ENCODE data around the gene HEPHL1.
"Not testable (repeated sequence)": the region's sequence is repeated elsewhere in the genome, so short reads cannot be mapped to it uniquely, and the experiment has no call there.

HEPHL1 gene

GRCh38 chr11:94020777-94021481, at the start of gene HEPHL1:
HEPHL1 (plus strand) TSS chr11:94021354; CDS start chr11:94021369, 15 bp downstream.
- no peak for DNase-seq (ENCODE audit: low read depth)

- DNase-seq (ENCODE audit: low read depth) = no peak
Observed at GRCh38 chr11:93972790-93973189, 48.4 kb upstream of the HEPHL1 start.

GRCh38 chr11:93973322-93974051, 47.7 kb upstream of the HEPHL1 start:
- not testable (repeated sequence) for DNase-seq (ENCODE audit: low read depth)

GRCh38 chr11:93974759-93975158, 46.4 kb upstream of the HEPHL1 start:
- DNase-seq (ENCODE audit: low read depth) = no peak

- not testable (repeated sequence) for DNase-seq (ENCODE audit: low read depth)
Observed at GRCh38 chr11:93976577-93977254, 44.4 kb upstream of the HEPHL1 start.

GRCh38 chr11:93983542-93984195, 37.5 kb upstream of the HEPHL1 start:
- DNase-seq (ENCODE audit: low read depth) = no peak

GRCh38 chr11:93984196-93984567, 37.0 kb upstream of the HEPHL1 start:
- no peak for DNase-seq (ENCODE audit: low read depth)

- DNase-seq (ENCODE audit: low read depth) = no peak
Observed at GRCh38 chr11:93984936-93985335, 36.2 kb upstream of the HEPHL1 start.

- DNase-seq (ENCODE audit: low read depth) = no peak
Observed at GRCh38 chr11:93986716-93987115, 34.4 kb upstream of the HEPHL1 start.

- no peak for DNase-seq (ENCODE audit: low read depth)
Observed at GRCh38 chr11:93988455-93988854, 32.7 kb upstream of the HEPHL1 start.

GRCh38 chr11:93988912-93989311, 32.2 kb upstream of the HEPHL1 start:
- no peak for DNase-seq (ENCODE audit: low read depth)

- DNase-seq (ENCODE audit: low read depth) = no peak
Observed at GRCh38 chr11:93993747-93994146, 27.4 kb upstream of the HEPHL1 start.

GRCh38 chr11:93997741-93998140, 23.4 kb upstream of the HEPHL1 start:
- DNase-seq (ENCODE audit: low read depth) = no peak

GRCh38 chr11:94000659-94001058, 20.5 kb upstream of the HEPHL1 start:
- no peak for DNase-seq (ENCODE audit: low read depth)

GRCh38 chr11:94002226-94002625, 18.9 kb upstream of the HEPHL1 start:
- no peak for DNase-seq (ENCODE audit: low read depth)

GRCh38 chr11:94007426-94007825, 13.7 kb upstream of the HEPHL1 start:
- no peak for DNase-seq (ENCODE audit: low read depth)

- DNase-seq (ENCODE audit: low read depth) = no peak
Observed at GRCh38 chr11:94007906-94008305, 13.2 kb upstream of the HEPHL1 start.

- no peak for DNase-seq (ENCODE audit: low read depth)
Observed at GRCh38 chr11:94010136-94010535, 11.0 kb upstream of the HEPHL1 start.

GRCh38 chr11:94011478-94011877, 9.7 kb upstream of the HEPHL1 start:
- no peak for DNase-seq (ENCODE audit: low read depth)

- no peak for DNase-seq (ENCODE audit: low read depth)
Observed at GRCh38 chr11:94017446-94017845, 3.7 kb upstream of the HEPHL1 start.

GRCh38 chr11:94018721-94019120, 2.4 kb upstream of the HEPHL1 start:
- no peak for DNase-seq (ENCODE audit: low read depth)

GRCh38 chr11:94023856-94024255, 2.7 kb downstream of the HEPHL1 start:
- no peak for DNase-seq (ENCODE audit: low read depth)

GRCh38 chr11:94024547-94024946, 3.4 kb downstream of the HEPHL1 start:
- DNase-seq (ENCODE audit: low read depth) = no peak
